HL-60/S4 treated with phorbol 12-myristate 13-acetate at 8.2 ng/mL for 4 days and 3 days (cell line): Measurements from ENCODE around the gene MST1.

Experiments
- in situ Hi-C: fragments of 300-500 bp; cut with MboI; formaldehyde crosslinking; loops from 2 replicates; pipeline ENCODE4 v1.15.0; 2022; ENCODE audit warnings: low sequenced_read_pairs

Gene MST1

DNA sequence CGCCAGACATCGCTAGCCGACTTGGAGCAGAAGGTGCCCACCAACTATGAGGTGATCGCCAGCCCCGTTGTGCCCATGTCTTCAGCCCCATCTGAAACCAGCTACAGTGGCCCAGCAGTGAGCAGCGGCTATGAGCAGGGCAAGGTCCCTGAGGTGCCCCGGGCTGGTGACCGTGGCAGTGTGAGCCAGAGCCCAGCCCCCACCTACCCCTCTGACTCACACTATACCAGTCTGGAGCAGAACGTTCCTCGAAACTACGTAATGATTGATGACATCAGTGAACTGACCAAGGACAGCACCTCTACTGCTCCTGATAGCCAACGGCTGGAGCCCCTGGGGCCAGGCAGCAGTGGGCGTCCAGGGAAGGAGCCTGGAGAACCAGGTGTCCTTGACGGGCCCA, 28.0 kb downstream of the MST1 start:
- in situ Hi-C loops, result loop anchor here (25.0 kb wide), 1 partner anchor 99 kb away; the partner anchor contains the start of gene BSN

DNA sequence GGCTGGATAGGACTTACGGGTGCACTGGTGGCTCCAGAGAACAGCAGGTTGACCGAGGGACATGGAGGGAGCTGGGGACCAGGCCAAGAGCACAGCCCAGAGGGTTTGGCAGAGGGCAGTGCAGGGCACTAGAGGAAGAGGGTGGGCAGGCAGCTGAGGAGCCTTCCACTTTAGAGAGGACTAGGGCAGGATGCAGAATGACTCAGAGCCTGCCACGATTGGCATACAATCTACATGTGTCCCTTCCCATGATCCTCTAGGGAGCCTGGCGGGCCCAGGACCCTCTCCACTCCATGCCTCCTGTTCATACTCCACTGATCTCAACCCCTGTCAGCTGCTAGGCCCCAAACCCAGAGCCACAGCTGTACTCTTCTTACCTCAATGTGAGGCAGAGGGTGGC, 29.5 kb downstream of the MST1 start:
- in situ Hi-C loops, result loop anchor here (25.0 kb wide), 1 partner anchor 97 kb away; the partner anchor contains the start of gene BSN

DNA sequence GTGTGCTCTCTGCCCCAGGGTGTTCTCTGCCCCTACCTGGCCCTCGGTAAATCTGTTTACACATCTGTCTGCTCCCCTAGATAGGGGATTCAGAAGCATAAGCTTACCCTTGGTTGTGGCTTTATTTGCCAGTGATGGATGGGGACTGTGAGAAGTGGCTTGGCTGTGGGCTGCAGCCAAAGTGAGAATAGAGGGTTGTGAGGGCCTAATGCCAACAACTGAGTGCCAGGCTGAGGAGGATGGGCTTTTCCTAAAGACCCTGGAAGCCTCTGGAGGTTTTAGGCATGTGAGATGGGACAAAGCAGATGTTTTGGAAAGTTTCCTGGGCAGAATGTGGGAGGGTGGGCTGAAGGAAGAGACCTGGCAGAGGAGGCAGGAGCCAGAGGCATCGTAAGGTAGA, 30.6 kb downstream of the MST1 start:
- in situ Hi-C loops, result loop anchor here (25.0 kb wide), 1 partner anchor 96 kb away; the partner anchor contains the start of gene BSN

DNA sequence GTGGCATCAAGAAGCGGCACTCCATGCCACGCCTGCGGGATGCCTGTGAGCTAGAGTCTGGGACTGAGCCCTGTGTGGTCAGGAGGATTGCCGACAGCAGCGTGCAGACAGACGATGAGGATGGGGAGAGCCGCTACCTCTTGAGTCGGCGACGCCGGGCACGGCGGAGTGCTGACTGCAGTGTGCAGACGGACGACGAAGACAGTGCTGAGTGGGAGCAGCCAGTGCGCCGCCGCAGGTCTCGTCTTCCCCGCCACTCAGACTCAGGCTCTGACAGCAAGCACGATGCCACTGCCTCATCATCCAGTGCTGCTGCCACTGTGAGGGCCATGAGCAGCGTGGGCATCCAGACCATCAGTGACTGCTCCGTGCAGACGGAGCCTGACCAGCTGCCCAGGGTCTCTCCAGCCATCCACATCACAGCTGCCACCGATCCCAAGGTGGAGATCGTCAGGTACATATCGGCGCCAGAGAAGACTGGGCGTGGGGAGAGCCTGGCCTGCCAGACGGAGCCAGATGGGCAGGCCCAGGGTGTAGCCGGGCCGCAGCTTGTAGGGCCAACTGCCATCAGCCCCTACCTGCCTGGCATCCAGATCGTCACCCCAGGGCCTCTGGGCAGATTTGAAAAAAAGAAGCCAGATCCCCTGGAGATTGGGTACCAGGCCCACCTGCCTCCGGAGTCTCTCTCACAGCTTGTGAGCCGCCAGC, 31.9 kb downstream of the MST1 start:
- in situ Hi-C loops, result loop anchor here (25.0 kb wide), 1 partner anchor 95 kb away; the partner anchor contains the start of gene BSN

DNA sequence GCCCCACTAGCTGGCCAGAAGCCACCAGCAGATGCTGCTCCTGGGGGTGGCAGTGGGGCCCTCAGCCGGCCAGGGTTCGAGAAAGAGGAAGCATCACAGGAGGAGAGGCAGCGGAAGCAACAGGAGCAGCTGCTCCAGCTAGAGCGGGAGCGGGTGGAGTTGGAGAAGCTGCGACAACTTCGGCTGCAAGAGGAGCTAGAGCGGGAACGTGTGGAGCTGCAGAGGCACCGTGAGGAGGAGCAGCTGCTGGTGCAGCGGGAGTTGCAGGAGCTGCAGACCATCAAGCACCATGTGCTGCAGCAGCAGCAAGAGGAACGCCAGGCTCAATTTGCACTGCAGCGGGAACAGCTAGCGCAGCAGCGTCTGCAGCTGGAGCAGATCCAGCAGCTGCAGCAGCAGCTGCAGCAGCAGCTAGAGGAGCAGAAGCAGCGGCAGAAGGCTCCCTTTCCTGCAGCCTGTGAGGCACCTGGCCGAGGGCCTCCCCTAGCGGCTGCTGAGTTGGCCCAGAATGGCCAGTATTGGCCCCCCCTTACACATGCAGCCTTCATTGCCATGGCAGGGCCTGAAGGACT, 32.6 kb downstream of the MST1 start:
- in situ Hi-C loops, result loop anchor here (25.0 kb wide), 1 partner anchor 94 kb away; the partner anchor contains the start of gene BSN

DNA sequence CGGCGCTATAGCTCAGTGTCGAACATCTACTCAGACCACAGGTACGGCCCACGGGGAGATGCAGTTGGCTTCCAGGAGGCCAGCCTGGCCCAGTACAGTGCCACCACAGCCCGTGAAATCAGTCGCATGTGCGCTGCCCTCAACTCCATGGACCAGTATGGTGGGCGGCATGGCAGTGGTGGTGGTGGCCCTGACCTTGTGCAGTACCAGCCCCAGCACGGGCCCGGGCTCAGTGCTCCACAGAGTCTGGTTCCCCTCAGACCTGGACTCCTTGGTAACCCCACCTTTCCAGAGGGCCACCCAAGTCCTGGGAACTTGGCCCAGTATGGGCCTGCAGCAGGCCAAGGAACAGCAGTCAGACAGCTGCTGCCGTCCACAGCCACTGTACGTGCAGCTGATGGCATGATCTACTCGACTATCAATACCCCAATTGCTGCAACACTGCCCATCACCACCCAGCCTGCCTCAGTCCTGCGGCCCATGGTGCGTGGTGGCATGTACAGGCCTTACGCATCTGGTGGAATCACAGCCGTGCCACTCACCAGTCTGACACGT, 33.5 kb downstream of the MST1 start:
- in situ Hi-C loops, result loop anchor here (25.0 kb wide), 1 partner anchor 94 kb away; the partner anchor contains the start of gene BSN

DNA sequence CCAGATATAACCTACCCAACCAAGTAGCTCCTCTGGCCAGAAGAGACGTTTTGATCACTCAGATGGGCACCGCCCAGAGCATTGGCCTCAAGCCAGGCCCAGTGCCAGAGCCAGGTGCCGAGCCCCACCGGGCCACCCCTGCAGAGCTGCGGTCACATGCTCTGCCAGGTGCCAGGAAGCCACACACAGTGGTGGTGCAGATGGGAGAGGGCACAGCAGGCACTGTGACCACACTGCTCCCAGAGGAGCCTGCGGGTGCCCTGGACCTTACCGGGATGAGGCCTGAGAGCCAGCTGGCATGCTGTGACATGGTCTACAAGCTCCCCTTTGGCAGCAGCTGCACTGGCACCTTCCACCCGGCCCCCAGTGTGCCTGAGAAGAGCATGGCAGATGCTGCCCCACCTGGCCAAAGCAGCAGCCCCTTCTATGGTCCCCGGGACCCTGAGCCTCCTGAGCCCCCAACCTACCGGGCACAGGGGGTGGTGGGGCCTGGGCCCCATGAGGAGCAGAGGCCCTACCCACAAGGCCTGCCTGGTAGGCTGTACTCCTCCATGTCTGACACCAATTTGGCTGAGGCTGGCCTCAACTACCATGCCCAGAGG, 34.2 kb downstream of the MST1 start:
- in situ Hi-C loops, result loop anchor here (25.0 kb wide), 1 partner anchor 93 kb away; the partner anchor contains the start of gene BSN

DNA sequence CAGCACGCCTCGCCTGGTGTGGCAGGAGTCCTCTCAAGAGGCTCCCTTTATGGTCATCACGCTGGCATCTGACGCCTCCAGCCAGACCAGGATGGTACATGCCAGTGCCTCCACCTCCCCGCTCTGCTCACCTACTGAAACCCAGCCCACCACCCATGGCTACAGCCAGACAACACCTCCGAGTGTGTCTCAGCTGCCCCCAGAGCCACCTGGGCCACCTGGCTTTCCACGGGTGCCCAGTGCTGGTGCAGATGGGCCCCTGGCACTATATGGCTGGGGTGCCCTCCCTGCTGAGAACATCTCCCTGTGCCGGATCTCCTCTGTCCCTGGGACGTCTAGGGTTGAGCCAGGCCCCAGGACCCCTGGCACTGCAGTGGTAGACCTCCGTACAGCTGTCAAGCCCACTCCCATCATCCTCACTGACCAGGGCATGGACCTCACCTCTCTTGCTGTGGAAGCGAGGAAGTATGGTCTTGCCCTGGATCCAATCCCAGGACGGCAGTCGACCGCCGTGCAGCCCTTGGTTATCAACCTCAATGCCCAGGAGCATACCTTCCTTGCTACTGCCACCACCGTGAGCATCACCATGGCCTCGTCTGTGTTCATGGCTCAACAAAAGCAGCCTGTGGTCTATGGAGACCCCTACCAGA, 35.0 kb downstream of the MST1 start:
- in situ Hi-C loops, result loop anchor here (25.0 kb wide), 1 partner anchor 92 kb away; the partner anchor contains the start of gene BSN

DNA sequence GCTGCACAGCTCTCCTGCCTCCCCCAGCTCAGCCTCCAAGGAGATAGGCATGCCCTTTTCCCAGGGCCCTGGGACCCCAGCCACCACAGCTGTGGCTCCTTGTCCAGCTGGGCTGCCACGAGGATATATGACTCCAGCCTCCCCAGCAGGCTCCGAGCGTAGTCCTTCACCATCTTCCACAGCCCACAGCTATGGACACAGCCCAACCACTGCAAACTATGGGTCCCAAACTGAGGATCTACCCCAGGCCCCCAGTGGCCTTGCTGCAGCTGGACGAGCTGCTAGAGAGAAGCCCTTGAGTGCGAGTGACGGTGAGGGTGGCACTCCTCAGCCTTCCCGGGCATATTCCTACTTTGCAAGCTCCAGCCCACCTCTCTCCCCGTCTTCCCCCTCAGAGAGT, 35.7 kb downstream of the MST1 start:
- in situ Hi-C loops, result loop anchor here (25.0 kb wide), 1 partner anchor 91 kb away; the partner anchor contains the start of gene BSN

DNA sequence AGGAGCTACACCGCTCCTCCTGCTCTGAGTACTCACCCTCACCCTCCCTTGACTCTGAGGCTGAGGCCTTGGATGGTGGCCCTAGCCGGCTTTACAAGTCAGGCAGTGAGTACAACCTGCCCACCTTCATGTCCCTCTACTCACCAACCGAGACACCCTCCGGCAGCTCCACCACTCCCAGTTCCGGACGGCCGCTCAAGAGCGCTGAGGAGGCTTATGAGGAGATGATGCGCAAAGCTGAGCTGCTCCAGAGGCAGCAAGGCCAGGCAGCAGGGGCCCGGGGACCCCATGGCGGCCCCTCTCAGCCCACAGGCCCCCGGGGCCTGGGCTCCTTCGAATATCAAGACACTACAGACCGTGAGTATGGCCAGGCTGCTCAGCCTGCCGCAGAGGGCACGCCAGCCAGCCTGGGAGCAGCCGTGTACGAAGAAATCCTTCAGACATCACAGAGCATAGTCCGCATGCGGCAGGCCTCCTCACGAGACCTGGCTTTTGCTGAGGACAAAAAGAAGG, 36.3 kb downstream of the MST1 start:
- in situ Hi-C loops, result loop anchor here (25.0 kb wide), 1 partner anchor 91 kb away; the partner anchor contains the start of gene BSN

DNA sequence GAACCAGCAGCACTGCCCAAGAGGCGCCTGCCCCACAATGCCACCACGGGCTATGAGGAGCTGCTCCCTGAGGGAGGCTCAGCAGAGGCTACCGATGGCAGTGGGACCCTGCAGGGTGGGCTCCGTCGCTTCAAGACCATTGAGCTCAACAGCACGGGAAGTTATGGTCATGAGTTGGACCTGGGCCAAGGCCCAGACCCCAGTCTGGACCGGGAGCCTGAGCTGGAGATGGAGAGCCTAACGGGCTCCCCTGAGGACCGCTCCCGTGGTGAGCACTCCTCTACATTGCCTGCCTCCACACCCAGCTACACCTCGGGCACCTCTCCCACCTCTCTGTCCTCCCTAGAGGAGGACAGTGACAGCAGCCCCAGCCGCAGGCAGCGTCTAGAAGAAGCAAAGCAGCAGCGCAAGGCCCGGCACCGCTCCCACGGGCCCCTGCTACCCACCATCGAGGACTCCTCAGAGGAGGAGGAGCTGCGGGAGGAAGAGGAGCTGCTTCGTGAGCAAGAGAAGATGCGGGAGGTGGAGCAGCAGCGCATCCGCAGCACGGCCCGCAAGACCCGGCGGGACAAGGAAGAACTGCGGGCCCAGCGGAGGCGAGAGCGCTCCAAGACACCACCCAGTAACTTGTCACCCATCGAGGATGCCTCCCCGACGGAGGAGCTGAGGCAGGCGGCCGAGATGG, 36.9 kb downstream of the MST1 start:
- in situ Hi-C loops, result loop anchor here (25.0 kb wide), 1 partner anchor 90 kb away; the partner anchor contains the start of gene BSN

DNA sequence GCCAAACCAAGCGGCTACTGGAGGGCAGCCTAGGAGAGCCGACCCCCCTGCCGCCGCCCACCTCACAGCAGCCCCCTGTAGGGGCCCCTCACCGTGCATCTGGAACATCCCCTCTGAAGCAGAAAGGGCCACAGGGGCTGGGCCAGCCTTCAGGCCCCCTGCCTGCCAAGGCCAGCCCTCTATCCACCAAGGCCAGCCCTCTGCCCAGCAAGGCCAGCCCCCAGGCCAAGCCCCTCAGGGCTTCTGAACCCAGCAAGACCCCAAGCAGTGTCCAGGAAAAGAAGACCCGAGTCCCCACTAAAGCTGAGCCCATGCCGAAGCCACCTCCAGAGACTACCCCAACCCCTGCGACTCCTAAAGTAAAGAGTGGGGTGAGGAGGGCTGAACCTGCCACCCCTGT, 38.6 kb downstream of the MST1 start:
- in situ Hi-C loops, result loop anchor here (25.0 kb wide), 1 partner anchor 88 kb away; the partner anchor contains the start of gene BSN

DNA sequence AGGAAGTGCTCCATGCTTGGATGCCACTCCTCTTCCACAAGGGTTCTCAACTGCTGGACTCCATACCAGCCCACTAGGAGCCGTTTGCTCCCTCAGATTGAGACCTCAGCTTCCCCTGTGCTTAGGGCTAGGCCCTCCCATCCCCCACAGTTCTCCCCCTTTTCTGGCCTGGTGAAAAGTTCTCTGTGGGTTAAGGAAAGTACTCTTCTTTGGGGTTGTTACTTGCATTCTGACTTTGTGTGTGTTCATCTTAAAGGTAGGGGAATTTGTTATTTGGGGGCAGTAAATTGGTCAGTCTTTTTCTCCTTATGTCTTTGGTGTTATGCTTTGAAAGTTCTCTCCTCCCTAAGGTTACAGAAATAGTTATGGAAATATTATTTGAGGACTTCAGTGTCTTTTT, 39.1 kb downstream of the MST1 start:
- in situ Hi-C loops, result loop anchor here (25.0 kb wide), 1 partner anchor 88 kb away; the partner anchor contains the start of gene BSN

DNA sequence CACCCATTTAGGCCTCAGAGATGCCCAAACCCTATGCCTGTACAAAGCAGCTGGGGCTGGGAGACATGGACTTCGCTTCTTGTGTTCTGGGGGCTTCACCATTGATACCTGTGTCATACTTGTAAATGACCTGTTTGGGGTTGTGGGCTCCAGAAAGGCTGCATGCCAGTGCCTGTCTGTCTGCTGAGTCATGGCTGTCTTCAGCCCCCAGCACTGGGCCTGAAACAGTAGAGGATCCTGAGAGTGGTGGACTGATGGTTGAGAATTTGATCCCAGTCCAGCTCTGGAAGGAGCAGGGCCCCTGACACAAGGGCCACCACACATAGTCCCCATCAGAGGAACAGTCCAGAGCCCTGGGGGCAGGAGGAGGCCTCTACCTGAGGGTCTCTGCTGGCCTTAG, 39.7 kb downstream of the MST1 start:
- in situ Hi-C loops, result no loop called here

DNA sequence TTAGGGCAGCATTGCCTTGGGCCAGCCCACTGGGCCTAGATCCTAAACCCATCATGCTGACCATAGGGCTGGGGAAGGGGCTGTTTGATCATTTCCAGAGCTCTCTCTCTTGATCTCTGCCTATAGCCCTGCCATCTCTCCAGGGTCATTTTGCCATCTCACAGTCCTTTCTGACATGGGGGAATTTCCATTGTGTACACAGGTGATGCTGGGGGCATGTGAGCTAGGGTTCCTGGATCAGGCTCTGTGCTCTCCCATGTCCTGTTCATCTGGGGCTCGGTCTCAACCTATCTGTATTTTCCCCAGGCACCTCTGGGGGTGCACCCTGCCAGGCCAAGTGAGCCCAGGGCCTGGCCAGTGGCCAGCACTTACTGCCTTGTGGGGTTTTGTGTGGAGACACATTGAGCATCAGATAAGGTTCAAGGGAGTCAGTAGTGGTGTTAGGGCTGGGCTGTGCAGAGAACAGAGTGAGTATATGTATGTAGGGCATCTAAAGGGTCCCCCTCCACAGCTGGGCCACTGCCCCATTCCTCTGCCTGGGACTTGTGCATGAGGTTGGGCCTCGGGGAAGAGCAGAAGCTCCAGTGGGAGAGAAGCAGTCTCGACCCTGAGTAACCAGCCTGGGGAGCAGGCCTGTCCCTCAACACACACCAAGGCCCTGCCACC, 40.8 kb downstream of the MST1 start:
- in situ Hi-C loops, result no loop called here

DNA sequence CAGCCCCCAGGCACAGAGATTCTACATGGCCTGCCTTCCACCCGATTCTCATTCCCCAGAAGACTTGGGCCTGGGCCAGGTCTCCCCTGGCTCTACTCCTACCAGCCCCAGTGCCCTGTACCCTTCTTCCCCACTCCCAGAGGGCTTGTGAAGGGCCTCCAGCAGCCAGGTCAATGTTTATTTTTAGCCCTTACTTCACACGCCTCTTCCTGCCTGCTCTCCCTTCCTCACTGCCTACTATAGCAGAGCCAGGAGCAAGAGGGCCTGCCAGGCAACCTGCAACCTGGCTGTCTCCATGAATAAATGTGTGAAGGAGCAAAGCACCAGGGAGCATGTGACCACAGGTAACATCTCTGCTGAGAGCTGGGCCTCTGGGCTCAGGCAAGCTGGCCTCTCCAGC, 41.5 kb downstream of the MST1 start:
- in situ Hi-C loops, result no loop called here

DNA sequence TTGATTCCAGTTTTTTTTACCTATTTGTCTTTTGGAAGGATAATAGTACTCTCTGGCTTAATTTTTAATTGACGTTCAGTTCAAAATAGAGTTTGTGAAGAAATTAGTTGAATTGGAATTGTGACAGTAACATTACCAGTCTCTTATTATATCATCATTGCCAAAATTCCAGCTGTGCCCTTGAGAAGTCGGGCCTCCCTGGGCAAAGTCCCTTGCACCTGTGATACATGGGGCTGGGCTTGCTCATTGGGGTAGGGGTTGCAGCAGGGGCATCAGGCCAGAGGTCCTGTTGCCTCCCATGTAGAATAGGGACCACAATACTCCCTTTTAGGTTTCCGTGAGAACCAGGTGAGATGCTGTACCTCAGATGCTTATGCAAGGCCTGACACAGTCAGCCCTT, 43.0 kb downstream of the MST1 start:
- in situ Hi-C loops, result no loop called here

DNA sequence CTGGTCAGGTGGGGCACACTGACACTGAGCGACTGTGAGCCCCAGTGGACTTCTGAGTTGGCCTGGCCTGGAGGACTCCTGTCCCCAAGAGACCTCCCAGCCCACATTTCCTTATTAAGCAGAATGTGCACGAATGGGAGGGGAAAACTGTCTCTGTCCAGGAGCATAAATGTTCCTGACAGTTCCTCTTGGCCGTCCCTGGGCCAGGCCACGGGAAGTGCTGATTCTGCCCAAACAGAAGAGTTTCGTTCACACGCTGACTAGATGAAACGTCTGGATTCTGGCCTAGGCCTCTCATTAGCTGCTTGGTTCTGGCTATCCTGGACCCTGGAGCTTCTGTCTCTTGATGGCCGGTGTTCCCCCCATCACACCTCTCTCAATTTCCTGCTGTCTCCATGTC, 44.6 kb downstream of the MST1 start:
- in situ Hi-C loops, result no loop called here

DNA sequence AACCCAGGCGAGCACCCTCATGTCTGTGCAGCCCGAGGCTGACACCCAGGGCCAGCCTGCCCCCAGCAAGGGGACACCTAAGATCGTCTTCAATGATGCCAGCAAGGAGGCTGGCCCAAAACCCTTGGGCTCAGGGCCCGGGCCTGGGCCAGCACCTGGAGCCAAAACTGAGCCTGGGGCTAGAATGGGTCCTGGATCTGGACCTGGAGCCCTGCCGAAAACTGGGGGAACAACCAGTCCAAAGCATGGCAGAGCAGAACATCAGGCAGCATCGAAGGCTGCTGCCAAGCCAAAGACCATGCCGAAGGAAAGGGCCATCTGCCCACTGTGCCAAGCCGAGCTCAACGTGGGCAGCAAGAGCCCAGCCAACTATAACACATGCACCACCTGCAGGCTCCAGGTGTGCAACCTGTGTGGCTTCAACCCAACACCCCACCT, 46.5 kb downstream of the MST1 start:
- in situ Hi-C loops, result no loop called here
